RWPE1 (cell line): ENCODE results near the gene ADCK2.
"Not testable (repeated sequence)": the region's sequence is repeated elsewhere in the genome, so short reads cannot be mapped to it uniquely, and the experiment has no call there.

Experiments
- CTCF ChIA-PET: fragments of 350-600 bp; sonication (Branson Sonifier 250); formaldehyde crosslinking; extraction: SDS; loops from one replicate; lab custom pipeline; 2021; lab: Yijun Ruan, JAX
- POLR2A ChIA-PET: fragments of 400-600 bp; formaldehyde crosslinking; extraction: SDS; loops from one replicate; lab custom pipeline; 2020; ENCODE audit warnings: antibody characterized with exemption; ENCODE audit not compliant: low non-redundant PET; lab: Yijun Ruan, JAX
- DNase-seq: peaks from one replicate; pipeline ENCODE4 v3.0.0; 2012; ENCODE audit warnings: low spot score
- H3K27ac ChIP-seq: fragments of 450-650 bp; 2 replicates; pipeline ENCODE4 v1.5.1; 2017
- CTCF ChIP-seq: fragments of 450-650 bp; conservative IDR thresholded peaks from 2 replicates; pipeline ENCODE4 v1.5.1; 2017; ENCODE audit warnings: low read depth, mild to moderate bottlenecking

ADCK2 gene

DNA sequence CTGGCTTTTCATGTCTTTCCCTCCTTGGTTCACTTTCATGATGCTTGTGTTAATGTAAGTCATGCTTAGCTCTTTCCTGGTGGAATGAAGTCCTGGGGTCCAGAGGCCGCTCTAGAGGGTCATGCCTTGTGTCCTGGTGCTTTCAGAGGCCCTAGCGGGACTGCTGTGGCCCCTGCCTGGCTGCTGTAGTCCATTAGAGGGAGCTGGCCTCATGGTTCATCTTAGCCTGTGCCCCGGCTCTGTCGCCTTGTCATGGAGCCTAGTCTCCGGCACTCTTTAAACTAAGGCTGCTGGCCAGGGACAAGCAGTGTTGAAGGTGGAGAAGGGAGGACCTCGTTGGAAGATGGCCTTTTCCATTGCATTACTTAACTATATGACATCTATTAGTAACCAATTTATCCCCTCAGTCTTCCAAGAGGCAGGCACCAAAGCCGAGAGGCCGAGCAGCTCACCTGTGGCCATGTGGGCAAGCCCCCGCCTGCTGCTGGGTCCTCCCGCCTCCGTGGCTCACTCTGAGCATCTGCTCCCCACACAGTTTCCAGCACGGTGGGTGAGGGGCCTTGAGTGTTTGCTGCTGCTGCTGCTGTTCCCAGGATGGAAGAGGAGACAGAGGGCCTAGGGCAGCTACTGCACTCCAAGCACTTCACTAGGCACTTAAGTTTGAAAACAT is 18.8 kb downstream of the ADCK2 start:
- no peak overlapping the region for H3K27ac ChIP-seq
- POLR2A ChIA-PET: no interaction called here
- no peak for TF ChIP-seq CTCF
- CTCF ChIA-PET: interaction anchor here (0.6 kb wide), 1 partner anchor 198 kb away, joined by 3 read pairs; no protein-coding TSS in a partner anchor
- no peak for DNase-seq

DNA sequence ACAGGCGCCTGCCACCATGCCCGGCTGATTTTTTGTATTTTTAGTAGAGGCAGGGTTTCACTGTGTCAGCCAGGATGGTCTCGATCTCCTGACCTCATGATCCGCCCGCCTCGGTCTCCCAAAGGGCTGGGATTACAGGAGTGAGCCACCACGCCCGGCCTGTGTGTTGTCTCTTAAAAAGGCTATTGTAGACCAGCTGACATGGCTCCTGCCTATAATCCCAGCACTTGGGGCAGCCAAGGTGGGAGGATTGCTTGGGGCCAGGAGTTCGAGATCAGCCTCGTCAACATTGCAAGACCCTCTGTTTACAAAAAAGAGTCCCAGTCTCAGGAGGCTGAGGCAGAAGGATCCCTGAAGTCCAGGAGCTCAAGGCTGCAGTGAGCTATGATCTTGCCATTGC is 21.1 kb downstream of the ADCK2 start:
- CTCF ChIA-PET: interaction anchor here (0.7 kb wide), 2 partner anchors 34 to 40 kb away, joined by 3 to 4 read pairs; no protein-coding TSS in a partner anchor
- DNase-seq, POLR2A ChIA-PET, H3K27ac ChIP-seq: not testable (repeated sequence)

GRCh38 chr7:140694592-140694991 is 21.8 kb downstream of the ADCK2 start:
- H3K27ac ChIP-seq: no peak overlapping the region
- DNase-seq: no peak
- ChIA-PET POLR2A (no interaction called here), CTCF (no interaction called here)
- TF ChIP-seq CTCF: no peak

GRCh38 chr7:140695381-140695780 is 22.6 kb downstream of the ADCK2 start:
- no peak overlapping the region for H3K27ac ChIP-seq
- ChIA-PET POLR2A (no interaction called here), CTCF (no interaction called here)
- TF ChIP-seq CTCF: no peak
- DNase-seq: no peak

- ChIA-PET CTCF (no interaction called here), POLR2A (interaction anchor here (0.6 kb wide), 1 partner anchor 149 kb away, joined by 3 read pairs; no protein-coding TSS in a partner anchor)
- peak; percentile 92 for DNase-seq
- no peak for TF ChIP-seq CTCF
- H3K27ac ChIP-seq: peak overlapping the region; percentile 87
Observed at GRCh38 chr7:140696024-140696679, 23.4 kb downstream of the ADCK2 start.

DNA sequence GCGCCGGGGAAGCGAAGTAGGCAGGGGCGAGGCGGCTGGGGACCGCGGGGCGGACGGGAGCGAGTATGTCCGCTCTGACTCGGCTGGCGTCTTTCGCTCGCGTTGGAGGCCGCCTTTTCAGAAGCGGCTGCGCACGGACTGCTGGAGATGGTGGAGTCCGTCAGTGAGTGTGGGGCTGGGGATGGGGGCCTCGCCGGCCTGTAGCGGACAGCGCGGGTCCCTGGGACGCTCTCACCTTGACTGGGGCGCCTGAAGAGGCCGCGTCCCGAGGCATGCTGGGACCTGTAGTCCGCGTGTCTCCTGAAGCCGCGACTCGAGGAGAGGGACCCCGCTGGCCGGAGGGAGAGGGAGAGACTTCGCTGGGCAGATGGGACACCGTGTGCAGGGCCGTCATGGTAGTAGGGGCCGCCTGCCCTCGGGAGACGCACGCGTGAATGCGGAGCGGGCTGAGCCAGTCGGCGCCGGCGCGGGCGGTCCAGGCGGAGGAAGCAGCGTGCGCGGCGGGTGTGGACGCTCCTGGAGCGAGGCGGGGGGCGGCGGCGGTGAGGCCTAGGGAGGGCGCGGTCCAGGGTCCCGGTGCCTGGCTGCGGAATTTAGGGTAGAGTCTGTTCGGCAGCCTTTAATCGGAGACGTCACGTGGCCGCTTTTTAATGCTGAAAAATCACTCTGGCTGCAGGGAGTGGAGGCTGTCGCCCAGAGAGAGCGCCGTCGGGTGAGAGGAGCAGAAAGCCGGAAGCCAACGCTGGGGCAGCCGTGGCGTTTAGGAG is 24.1 kb downstream of the ADCK2 start, which contains the start of gene NDUFB2:
NDUFB2 (plus strand) TSS at position 29 of the 767 bp plus-strand sequence; CDS start at position 66, 37 bp downstream.
- H3K27ac ChIP-seq: peak within 1 kb of the TSS; percentile 87
- no peak for TF ChIP-seq CTCF
- DNase-seq: peak; percentile 55
- ChIA-PET CTCF (no interaction called here), POLR2A (interaction anchor here (0.6 kb wide), 1 partner anchor 150 kb away, joined by 3 read pairs; no protein-coding TSS in a partner anchor)
